Fibroblast of the conjunctiva (primary cell): ENCODE results near the gene PIMREG.

ENCODE experiments used
- DNase-seq: peaks from one replicate; pipeline ENCODE4 v3.0.0-alpha.2; 2010; ENCODE audit warnings: low read depth

The PIMREG gene

GRCh38 chr17:6498901-6499540, 54.8 kb downstream of the PIMREG start:
- no peak for DNase-seq
